Smooth muscle cell (in vitro differentiated cells): ENCODE results near the gene NAP1L4. TPM values are rescaled to one million over a fixed set of nuclear protein-coding genes. Genes with fewer than 3 reads are reported as not detected.

Experiments
- DNase-seq: peaks from one replicate; lab custom pipeline; 2025; ENCODE audit not compliant: unreplicated experiment; lab: John Stamatoyannopoulos, UW
- H2AFZ ChIP-seq: fragments of 200-600 bp; sonication (generic); 2 replicates; pipeline ENCODE4 v1.6.0; 2016; ENCODE audit warnings: antibody characterized with exemption, low read depth, mild to moderate bottlenecking
- H3F3A ChIP-seq: fragments of 200-600 bp; sonication (generic); 2 replicates; pipeline ENCODE4 v1.6.0; 2017; ENCODE audit warnings: antibody characterized with exemption, low read depth
- H3K27ac ChIP-seq: fragments of 200-600 bp; sonication (generic); 2 replicates; pipeline ENCODE4 v1.5.1; 2016; ENCODE audit warnings: low read depth, mild to moderate bottlenecking
- H3K27me3 ChIP-seq: fragments of 200-600 bp; sonication (generic); 2 replicates; pipeline ENCODE4 v1.6.1; 2016; ENCODE audit warnings: low read depth, mild to moderate bottlenecking
- H3K36me3 ChIP-seq: fragments of 200-600 bp; sonication (generic); 2 replicates; pipeline ENCODE4 v1.5.1; 2016; ENCODE audit warnings: low read depth
- H3K4me1 ChIP-seq: fragments of 200-600 bp; sonication (generic); 2 replicates; pipeline ENCODE4 v1.5.1; 2016; ENCODE audit warnings: low read depth
- H3K4me2 ChIP-seq: fragments of 200-600 bp; sonication (generic); 2 replicates; pipeline ENCODE4 v1.6.0; 2016; ENCODE audit warnings: mild to moderate bottlenecking
- H3K4me3 ChIP-seq: fragments of 200-600 bp; sonication (generic); 2 replicates; pipeline ENCODE4 v1.5.1; 2016; ENCODE audit warnings: mild to moderate bottlenecking
- H3K79me2 ChIP-seq: fragments of 200-600 bp; sonication (generic); 2 replicates; pipeline ENCODE4 v1.6.0; 2016; ENCODE audit warnings: low read depth, mild to moderate bottlenecking
- H3K9ac ChIP-seq: fragments of 200-600 bp; sonication (generic); 2 replicates; pipeline ENCODE4 v1.6.0; 2016; ENCODE audit warnings: low read depth
- H3K9me3 ChIP-seq: fragments of 200-600 bp; sonication (generic); replicated peaks from 2 replicates; pipeline ENCODE4 v1.5.1; 2016; ENCODE audit warnings: low read depth
- H4K20me1 ChIP-seq: fragments of 200-600 bp; sonication (generic); 2 replicates; pipeline ENCODE4 v1.6.0; 2016; ENCODE audit warnings: low read depth
- CTCF ChIP-seq: fragments of 200-600 bp; sonication (generic); IDR thresholded peaks from 2 replicates; pipeline ENCODE4 v1.5.1; 2017; ENCODE audit warnings: borderline replicate concordance, mild to moderate bottlenecking, antibody characterized with exemption; ENCODE audit not compliant: insufficient read depth, poor library complexity, severe bottlenecking
- WGBS: methylation state at CpG from one replicate; pipeline ENCODE4 v1.1.7; 2016; ENCODE audit warnings: low lambda C conversion rate; 5-methylcytosine and 5-hydroxymethylcytosine counted together
- polyA plus RNA-seq: library from polyadenylated mRNA; unstranded; fragments of >200 nt; fragmentation: Nextera tagmentation; extraction: Ambion mirVana; gene quantifications from 2 replicates; pipeline ENCODE4 v1.2.1, GENCODE V29; 2016
- total RNA-seq: library from RNA; depleted of rRNA; stranded (reverse); fragments of >200 nt; gene quantifications from 2 replicates; pipeline ENCODE4 v1.2.3, GENCODE V29; 2014

NAP1L4 gene
- total and polyA plus RNA-seq, 2 experiments from 2014 or later, result 63.1 to 95.0 TPM

GRCh38 chr11:2987881-2988861 is 4.0 kb downstream of the NAP1L4 start:
- peak overlapping the region; percentile 94 for H3K4me2 ChIP-seq
- H3K4me3 ChIP-seq, result peak overlapping the region; percentile 94
- peaks cover 85% of the 10 kb centered on the region for H4K20me1 ChIP-seq
- no peak overlapping the region for H2AFZ ChIP-seq
- H3K9me3 ChIP-seq, result no peaks in the 10 kb centered on the region
- H3K9ac ChIP-seq, result peak overlapping the region; percentile 32
- H3K79me2 ChIP-seq, result peaks cover 86% of the 10 kb centered on the region
- peaks cover 27% of the 10 kb centered on the region for H3K4me1 ChIP-seq
- DNase-seq, result no peak
- no peaks in the 10 kb centered on the region for H3K27me3 ChIP-seq
- H3F3A ChIP-seq, result no peaks in the 10 kb centered on the region
- WGBS, result 74% methylated on average over 11 of the region's 11 CpGs
- peak overlapping the region; percentile 6 for H3K27ac ChIP-seq
- no peaks in the 10 kb centered on the region for H3K36me3 ChIP-seq
- no peak for TF ChIP-seq CTCF

GRCh38 chr11:2983908-2984307 is 8.2 kb downstream of the NAP1L4 start:
- no peaks in the 10 kb centered on the region for H3F3A ChIP-seq
- H3K27ac ChIP-seq, result no peak overlapping the region
- no peak for TF ChIP-seq CTCF
- H3K79me2 ChIP-seq, result peaks cover 98% of the 10 kb centered on the region
- no peak overlapping the region for H3K4me2 ChIP-seq
- no peaks in the 10 kb centered on the region for H3K9me3 ChIP-seq
- peaks cover 100% of the 10 kb centered on the region for H4K20me1 ChIP-seq
- peaks cover 8% of the 10 kb centered on the region for H3K4me1 ChIP-seq
- no peaks in the 10 kb centered on the region for H3K36me3 ChIP-seq
- H3K27me3 ChIP-seq, result no peaks in the 10 kb centered on the region
- no peak overlapping the region for H3K4me3 ChIP-seq
- 99% methylated on average over 4 of the region's 4 CpGs for WGBS
- no peak for DNase-seq
- no peak overlapping the region for H3K9ac ChIP-seq
- H2AFZ ChIP-seq, result no peak overlapping the region

GRCh38 chr11:2982214-2982613 is 9.9 kb downstream of the NAP1L4 start:
- no peak overlapping the region for H3K9ac ChIP-seq
- no peak for TF ChIP-seq CTCF
- no peak overlapping the region for H3K4me3 ChIP-seq
- no peaks in the 10 kb centered on the region for H3K9me3 ChIP-seq
- peaks cover 98% of the 10 kb centered on the region for H3K79me2 ChIP-seq
- H4K20me1 ChIP-seq, result peaks cover 100% of the 10 kb centered on the region
- H3F3A ChIP-seq, result no peaks in the 10 kb centered on the region
- WGBS, result 86% methylated on average over 2 of the region's 2 CpGs
- H3K4me1 ChIP-seq, result no peaks in the 10 kb centered on the region
- H3K27ac ChIP-seq, result no peak overlapping the region
- no peak overlapping the region for H2AFZ ChIP-seq
- no peak for DNase-seq
- H3K27me3 ChIP-seq, result no peaks in the 10 kb centered on the region
- no peak overlapping the region for H3K4me2 ChIP-seq
- H3K36me3 ChIP-seq, result peaks cover 10% of the 10 kb centered on the region

- no peak overlapping the region for H3K27ac ChIP-seq
- no peak overlapping the region for H3K4me2 ChIP-seq
- no peaks in the 10 kb centered on the region for H3F3A ChIP-seq
- no peaks in the 10 kb centered on the region for H3K4me1 ChIP-seq
- H4K20me1 ChIP-seq, result peaks cover 100% of the 10 kb centered on the region
- H3K4me3 ChIP-seq, result no peak overlapping the region
- peaks cover 98% of the 10 kb centered on the region for H3K79me2 ChIP-seq
- H3K9ac ChIP-seq, result no peak overlapping the region
- TF ChIP-seq CTCF, result no peak
- DNase-seq, result no peak
- WGBS, result 92% methylated on average over 7 of the region's 8 CpGs
- H3K9me3 ChIP-seq, result no peaks in the 10 kb centered on the region
- H2AFZ ChIP-seq, result no peak overlapping the region
- H3K27me3 ChIP-seq, result no peaks in the 10 kb centered on the region
- peaks cover 12% of the 10 kb centered on the region for H3K36me3 ChIP-seq
Measured at GRCh38 chr11:2981130-2981529, 11.0 kb downstream of the NAP1L4 start.
